Fibroblast of mammary gland (primary cell): ENCODE measurements around the gene C1RL.
A peak's percentile ranks its signal among the peaks of the same experiment; 100 is the strongest.

Source experiments
- DNase-seq: peaks from one replicate; pipeline ENCODE4 v3.0.0-alpha.2; 2010; ENCODE audit warnings: low read depth
- H3K4me3 ChIP-seq: 2 replicates; pipeline ENCODE4 v1.5.1; 2011; ENCODE audit warnings: low read depth, mild to moderate bottlenecking, low read length, moderate library complexity; ENCODE audit not compliant: control insufficient read depth
- TF ChIP-seq, protein P1 (sequence below): conservative IDR thresholded peaks from 2 replicates; pipeline ENCODE4 v1.5.1; 2011; ENCODE audit warnings: low read depth, low read length, inconsistent platforms; ENCODE audit not compliant: control insufficient read depth, insufficient read depth

C1RL gene

DNA sequence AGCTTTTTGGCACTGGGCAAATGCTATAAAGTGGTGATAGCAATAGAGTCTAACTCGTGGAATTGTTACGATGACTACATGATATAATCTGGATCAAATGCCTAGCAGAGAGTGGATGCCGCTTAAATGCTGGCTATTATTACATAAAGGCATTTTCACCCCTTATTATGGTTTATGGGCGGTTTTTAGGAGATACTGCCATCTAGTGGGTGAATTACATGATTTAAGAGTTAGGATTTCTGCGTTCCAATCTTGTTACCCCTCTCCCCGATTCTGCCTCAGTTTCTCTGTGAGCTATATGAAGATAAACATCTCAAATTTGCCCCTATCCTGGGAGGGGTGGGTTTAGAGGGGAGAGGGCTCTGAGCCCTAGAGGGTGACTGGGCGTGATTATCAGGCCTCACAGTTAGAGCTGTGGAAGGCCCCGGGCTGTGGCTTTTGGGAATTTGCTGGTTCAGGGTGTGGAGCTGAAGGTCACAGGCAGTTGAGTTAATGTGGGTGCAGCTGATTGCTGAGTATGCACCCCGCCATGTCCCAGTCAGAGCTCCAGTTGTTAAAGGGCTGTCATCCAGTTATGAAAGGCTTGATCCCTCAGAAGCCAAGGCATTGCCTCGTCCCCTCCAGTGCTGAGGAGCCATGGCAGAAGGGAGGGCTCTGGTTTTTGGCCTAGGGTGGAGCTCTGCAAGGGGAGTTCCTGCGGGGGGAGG is 35.6 kb upstream of the C1RL start:
- no peak overlapping the region for H3K4me3 ChIP-seq
- peak; percentile 52 for DNase-seq
- TF ChIP-seq, protein P1, sequence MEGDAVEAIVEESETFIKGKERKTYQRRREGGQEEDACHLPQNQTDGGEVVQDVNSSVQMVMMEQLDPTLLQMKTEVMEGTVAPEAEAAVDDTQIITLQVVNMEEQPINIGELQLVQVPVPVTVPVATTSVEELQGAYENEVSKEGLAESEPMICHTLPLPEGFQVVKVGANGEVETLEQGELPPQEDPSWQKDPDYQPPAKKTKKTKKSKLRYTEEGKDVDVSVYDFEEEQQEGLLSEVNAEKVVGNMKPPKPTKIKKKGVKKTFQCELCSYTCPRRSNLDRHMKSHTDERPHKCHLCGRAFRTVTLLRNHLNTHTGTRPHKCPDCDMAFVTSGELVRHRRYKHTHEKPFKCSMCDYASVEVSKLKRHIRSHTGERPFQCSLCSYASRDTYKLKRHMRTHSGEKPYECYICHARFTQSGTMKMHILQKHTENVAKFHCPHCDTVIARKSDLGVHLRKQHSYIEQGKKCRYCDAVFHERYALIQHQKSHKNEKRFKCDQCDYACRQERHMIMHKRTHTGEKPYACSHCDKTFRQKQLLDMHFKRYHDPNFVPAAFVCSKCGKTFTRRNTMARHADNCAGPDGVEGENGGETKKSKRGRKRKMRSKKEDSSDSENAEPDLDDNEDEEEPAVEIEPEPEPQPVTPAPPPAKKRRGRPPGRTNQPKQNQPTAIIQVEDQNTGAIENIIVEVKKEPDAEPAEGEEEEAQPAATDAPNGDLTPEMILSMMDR, result peak; percentile 61

DNA sequence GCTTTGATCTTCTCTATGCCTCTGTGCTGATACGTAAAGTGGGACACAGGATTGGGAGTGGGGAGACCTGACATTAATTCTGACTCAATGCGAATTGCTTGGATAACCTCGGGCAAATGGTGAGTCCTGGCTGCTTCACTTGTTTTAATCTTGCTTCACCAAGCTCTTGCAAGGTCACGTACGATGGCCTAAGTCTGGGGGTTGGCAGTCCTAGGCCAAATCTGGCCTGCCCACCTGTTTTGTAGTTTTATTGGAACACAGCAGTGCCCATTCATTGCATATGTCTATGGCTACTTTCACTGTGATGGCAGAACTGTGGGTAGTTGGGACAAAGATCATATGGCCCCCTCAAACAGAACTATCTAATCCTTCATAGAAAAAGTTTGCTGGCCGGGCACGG is 34.5 kb upstream of the C1RL start:
- TF ChIP-seq, protein P1, result no peak
- DNase-seq, result no peak
- no peak overlapping the region for H3K4me3 ChIP-seq

DNA sequence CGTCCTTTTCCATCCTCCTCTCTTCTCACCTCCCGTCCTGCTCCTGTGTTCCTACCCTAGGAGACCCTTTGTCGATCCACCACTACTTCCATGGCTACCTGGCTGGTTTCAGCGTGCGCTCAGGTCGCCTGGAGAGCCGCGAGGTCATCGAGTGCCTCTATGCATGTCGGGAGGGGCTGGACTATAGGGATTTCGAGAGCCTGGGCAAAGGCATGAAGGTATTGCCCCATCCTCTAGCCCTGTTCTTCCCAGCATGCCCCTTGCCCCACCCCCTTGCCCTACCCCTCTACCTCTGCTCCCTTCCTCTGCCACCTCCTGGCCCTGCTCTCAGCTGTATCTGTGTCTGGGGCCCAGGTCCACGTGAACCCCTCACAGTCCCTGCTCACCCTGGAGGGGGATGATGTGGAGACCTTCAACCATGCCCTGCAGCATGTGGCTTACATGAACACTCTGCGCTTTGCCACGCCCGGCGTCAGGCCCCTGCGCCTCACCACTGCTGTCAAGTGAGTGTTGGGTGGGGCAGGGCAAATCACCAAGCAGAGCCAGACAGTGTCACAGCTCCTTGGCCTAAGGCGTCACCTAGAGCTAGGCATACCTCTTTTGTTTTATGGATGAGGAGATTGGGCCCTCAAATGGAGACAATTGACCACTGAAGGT is 33.9 kb upstream of the C1RL start:
- no peak for DNase-seq
- TF ChIP-seq, protein P1, result no peak
- no peak overlapping the region for H3K4me3 ChIP-seq

DNA sequence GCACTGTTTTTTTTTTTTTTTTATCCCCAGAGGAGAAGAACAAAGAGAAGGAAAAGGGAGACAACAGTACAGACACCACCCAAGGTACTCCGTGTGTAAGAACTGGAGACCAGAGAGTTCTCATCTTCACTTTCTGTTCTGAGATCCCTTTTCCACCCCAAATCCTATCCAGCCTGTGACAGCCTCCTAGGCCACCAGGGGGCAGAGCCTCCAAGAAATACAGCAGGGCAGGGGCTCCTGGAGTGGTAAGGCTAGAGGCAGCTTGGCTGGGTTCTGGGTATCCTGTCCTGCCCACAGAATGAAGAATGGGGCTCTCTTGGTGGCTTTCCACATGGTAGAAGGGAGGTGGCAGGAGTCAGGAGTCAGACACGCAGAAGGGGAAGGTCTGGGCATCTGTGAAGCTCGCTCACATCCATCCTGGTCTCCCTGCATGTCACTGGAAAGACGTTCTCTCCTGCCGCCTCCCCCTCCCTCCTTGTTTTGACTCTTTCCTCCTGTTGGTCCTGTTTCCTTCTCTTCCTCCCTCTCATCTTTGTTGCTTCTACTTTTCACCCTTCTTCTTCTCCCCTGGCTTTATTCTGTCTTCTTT is 33.1 kb upstream of the C1RL start:
- DNase-seq, result peak; percentile 53
- no peak overlapping the region for H3K4me3 ChIP-seq
- TF ChIP-seq, protein P1, result peak; percentile 83

DNA sequence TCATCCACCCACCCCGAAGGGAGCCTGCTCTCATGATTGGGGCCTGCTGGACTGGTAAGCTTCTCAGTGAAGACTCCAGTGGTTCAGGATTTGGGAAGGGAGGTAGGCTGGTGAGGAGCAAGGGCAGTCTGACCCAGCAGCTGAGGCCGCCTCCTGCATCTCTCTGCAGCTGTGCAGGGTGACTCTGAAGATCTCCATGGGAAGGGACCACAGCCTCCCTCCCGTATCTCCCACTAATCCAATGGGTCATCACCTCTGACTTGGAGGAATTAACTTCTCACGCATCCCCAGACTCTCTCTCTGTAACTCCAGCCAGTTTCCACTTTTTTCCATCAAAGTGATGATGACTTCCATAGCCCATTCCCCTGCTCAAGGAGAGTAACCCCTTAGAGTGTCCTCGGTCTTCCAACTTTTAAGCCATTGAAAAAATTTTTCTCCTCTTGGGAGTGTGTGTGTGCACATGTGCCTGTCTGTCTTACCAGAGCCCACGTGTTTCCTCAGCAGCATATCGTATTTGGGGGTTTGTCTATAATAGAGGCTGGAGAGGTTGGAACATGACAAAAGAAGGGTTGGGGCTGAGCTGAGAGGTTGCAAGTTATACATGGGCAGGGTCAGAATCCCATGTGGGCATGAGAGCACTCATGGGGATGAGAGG is 32.5 kb upstream of the C1RL start:
- H3K4me3 ChIP-seq, result no peak overlapping the region
- TF ChIP-seq, protein P1, result no peak
- DNase-seq, result no peak

DNA sequence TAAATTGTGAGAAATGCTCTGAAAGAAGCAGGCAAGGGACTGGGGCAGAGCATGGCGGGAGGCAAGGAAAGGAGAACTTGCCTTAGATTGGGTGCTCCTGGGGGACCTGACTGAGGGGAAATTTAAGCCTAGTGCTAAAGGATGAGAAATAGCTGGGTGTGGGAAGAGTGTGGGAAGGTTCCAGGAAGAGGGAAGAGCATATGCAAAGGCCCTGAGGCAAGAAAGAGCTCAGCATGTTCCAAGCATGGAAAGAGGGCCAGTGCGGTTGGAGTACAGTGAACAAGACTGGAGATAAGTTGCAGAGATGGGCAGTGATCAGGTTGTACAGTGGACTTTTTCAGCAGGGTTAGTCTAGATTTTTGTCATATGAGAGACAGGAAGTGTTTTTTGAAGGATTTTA is 30.2 kb upstream of the C1RL start:
- TF ChIP-seq, protein P1, result no peak
- H3K4me3 ChIP-seq, result no peak overlapping the region
- DNase-seq, result no peak
